Type B pancreatic cell (in vitro differentiated cells): ENCODE data around the gene CETP. TPM values are rescaled to one million over a fixed set of nuclear protein-coding genes. Genes with fewer than 3 reads are reported as not detected.

Source experiments
- DNase-seq: peaks from one replicate; pipeline ENCODE4 v3.0.0; 2021; ENCODE audit warnings: mixed read lengths; ENCODE audit not compliant: unreplicated experiment; ENCODE audit errors: extremely low spot score
- H3K27ac Mint-ChIP-seq: 2 replicates; pipeline ENCODE4 v1.8.0; 2021; ENCODE audit warnings: mild to moderate bottlenecking, mixed read lengths
- H3K27me3 Mint-ChIP-seq: 2 replicates; pipeline ENCODE4 v1.8.0; 2021; ENCODE audit warnings: mixed read lengths
- H3K36me3 Mint-ChIP-seq: 2 replicates; pipeline ENCODE4 v1.8.0; 2021; ENCODE audit warnings: mixed read lengths
- H3K4me1 Mint-ChIP-seq: one replicate; pipeline ENCODE4 v1.8.0; 2021; ENCODE audit warnings: mixed read lengths; ENCODE audit not compliant: unreplicated experiment
- H3K4me3 Mint-ChIP-seq: 2 replicates; pipeline ENCODE4 v1.8.0; 2021; ENCODE audit warnings: mild to moderate bottlenecking, mixed read lengths
- H3K9me3 Mint-ChIP-seq: 2 replicates; pipeline ENCODE4 v1.8.0; 2021; ENCODE audit warnings: mixed read lengths
- total RNA-seq: library from RNA; stranded (reverse); gene quantifications from 2 replicates; pipeline ENCODE4 v1.2.1, GENCODE V29; 2021; ENCODE audit warnings: low replicate concordance
- TF ChIP-seq, protein P1 (sequence below): fragments of 200-600 bp; sonication (generic); conservative IDR thresholded peaks from 2 replicates; pipeline ENCODE4 v1.5.0; 2021; ENCODE audit warnings: antibody characterized with exemption, mild to moderate bottlenecking

Gene CETP
- total RNA-seq, 1 donor from 2014 or later, result not detected

GRCh38 chr16:56998861-56999260, 37.1 kb downstream of the CETP start:
- no peak for DNase-seq
- no peaks in the 10 kb centered on the region for H3K36me3 Mint-ChIP-seq
- TF ChIP-seq, protein P1, sequence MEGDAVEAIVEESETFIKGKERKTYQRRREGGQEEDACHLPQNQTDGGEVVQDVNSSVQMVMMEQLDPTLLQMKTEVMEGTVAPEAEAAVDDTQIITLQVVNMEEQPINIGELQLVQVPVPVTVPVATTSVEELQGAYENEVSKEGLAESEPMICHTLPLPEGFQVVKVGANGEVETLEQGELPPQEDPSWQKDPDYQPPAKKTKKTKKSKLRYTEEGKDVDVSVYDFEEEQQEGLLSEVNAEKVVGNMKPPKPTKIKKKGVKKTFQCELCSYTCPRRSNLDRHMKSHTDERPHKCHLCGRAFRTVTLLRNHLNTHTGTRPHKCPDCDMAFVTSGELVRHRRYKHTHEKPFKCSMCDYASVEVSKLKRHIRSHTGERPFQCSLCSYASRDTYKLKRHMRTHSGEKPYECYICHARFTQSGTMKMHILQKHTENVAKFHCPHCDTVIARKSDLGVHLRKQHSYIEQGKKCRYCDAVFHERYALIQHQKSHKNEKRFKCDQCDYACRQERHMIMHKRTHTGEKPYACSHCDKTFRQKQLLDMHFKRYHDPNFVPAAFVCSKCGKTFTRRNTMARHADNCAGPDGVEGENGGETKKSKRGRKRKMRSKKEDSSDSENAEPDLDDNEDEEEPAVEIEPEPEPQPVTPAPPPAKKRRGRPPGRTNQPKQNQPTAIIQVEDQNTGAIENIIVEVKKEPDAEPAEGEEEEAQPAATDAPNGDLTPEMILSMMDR, result no peak
- no peak overlapping the region for H3K27ac Mint-ChIP-seq
- H3K9me3 Mint-ChIP-seq, result no peaks in the 10 kb centered on the region
- no peak overlapping the region for H3K4me3 Mint-ChIP-seq
- H3K4me1 Mint-ChIP-seq, result no peaks in the 10 kb centered on the region
- peaks cover 28% of the 10 kb centered on the region for H3K27me3 Mint-ChIP-seq

GRCh38 chr16:56999409-57000270, 37.9 kb downstream of the CETP start:
- TF ChIP-seq, protein P1, result no peak
- no peak overlapping the region for H3K27ac Mint-ChIP-seq
- H3K9me3 Mint-ChIP-seq, result no peaks in the 10 kb centered on the region
- peaks cover 20% of the 10 kb centered on the region for H3K27me3 Mint-ChIP-seq
- no peak for DNase-seq
- no peak overlapping the region for H3K4me3 Mint-ChIP-seq
- no peaks in the 10 kb centered on the region for H3K36me3 Mint-ChIP-seq
- H3K4me1 Mint-ChIP-seq, result no peaks in the 10 kb centered on the region

- H3K27me3 Mint-ChIP-seq, result peaks cover 14% of the 10 kb centered on the region
- H3K4me3 Mint-ChIP-seq, result no peak overlapping the region
- no peaks in the 10 kb centered on the region for H3K4me1 Mint-ChIP-seq
- TF ChIP-seq, protein P1, result no peak
- no peaks in the 10 kb centered on the region for H3K9me3 Mint-ChIP-seq
- no peaks in the 10 kb centered on the region for H3K36me3 Mint-ChIP-seq
- no peak for DNase-seq
- no peak overlapping the region for H3K27ac Mint-ChIP-seq
Measured at GRCh38 chr16:57000271-57001025, 38.7 kb downstream of the CETP start.

- TF ChIP-seq, protein P1, result no peak
Measured at GRCh38 chr16:57001026-57001679, 39.4 kb downstream of the CETP start.

DNA sequence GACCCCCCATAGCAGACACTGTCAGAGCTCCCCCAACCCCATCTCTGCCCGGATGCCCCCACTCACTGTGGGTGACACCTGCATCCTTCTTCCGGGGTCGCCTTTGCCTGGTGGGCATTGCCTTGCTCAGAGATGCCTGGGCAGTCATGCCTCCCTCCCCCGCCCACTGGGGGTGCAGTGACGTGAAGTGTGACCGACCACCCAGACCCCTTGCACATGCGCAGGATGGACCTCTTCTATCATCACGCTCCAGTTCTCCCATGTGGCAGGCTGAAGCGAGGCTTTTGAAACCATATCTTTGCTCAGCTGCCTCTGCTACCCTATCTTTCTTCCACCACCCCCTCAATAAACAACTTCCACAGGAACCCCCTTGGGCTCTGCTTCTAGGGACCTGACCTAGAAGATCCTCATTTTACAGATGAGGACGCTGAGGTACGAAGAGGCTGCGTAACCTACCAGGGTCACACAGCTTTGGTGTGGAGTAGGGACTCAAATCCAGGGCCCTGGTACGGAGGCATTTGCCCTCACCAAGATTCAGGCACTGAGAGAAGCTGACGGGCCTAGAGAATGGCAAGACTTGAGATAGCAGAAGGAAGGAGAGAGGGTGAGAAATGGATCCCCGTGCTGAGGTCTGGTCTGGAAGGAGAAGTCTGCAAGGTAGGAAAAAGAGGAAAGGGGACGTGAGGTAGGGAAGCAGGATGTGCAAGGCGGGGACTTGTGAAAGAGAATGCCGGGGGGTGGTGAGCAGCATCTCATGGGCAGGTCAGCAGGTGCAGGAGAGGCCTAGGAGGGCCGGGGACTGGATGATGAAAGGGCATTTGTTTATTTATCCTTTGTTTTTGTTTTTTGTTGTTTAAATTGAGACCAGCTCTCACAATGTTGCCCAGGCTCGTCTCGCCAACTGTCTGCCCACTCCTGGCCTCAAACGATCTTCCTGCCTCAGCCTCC, 42.0 kb downstream of the CETP start:
- Mint-ChIP-seq H3K27me3 (no peaks in the 10 kb centered on the region), H3K9me3 (no peaks in the 10 kb centered on the region), H3K4me1 (no peaks in the 10 kb centered on the region), H3K27ac (no peak overlapping the region), H3K36me3 (no peaks in the 10 kb centered on the region), H3K4me3 (no peak overlapping the region)
- DNase-seq, result no peak
- TF ChIP-seq, protein P1, result no peak

More at GRCh38 chr16:57001026-57001679, 39.4 kb downstream of the CETP start:
- Mint-ChIP-seq H3K9me3 (no peaks in the 10 kb centered on the region), H3K4me3 (no peak overlapping the region), H3K4me1 (no peaks in the 10 kb centered on the region), H3K27ac (no peak overlapping the region), H3K36me3 (no peaks in the 10 kb centered on the region), H3K27me3 (peaks cover 7% of the 10 kb centered on the region)
- no peak for DNase-seq
